Stomach (tissue), 4 donors: Measurements from ENCODE around the gene GPC6.

Experiments used
- POLR2A ChIP-seq, 4 donors: fragments of 450-650 bp; IDR thresholded peaks; one replicate each; pipeline ENCODE4 v1.6.1; 2016; ENCODE audit warnings: antibody characterized with exemption in 4 of 4, control low read depth in 2 of 4, mild to moderate bottlenecking in 1 of 4, moderate library complexity in 1 of 4
- POLR2AphosphoS5 ChIP-seq, 3 donors: sonication (generic); formaldehyde crosslinking; IDR thresholded peaks; one replicate each; pipeline ENCODE4 v1.6.1; 2016; ENCODE audit warnings: antibody characterized with exemption in 3 of 3
- TF ChIP-seq, protein P1 (sequence below), 7 experiments: fragments of 450-650 bp in 4 of 7; fragments of 200-600 bp in 3 of 7; sonication (generic) in 3 of 7; IDR thresholded peaks; one replicate each; pipeline ENCODE4 v1.5.1; 2016 to 2019; ENCODE audit warnings: antibody characterized with exemption in 7 of 7, control low read depth in 2 of 7, mild to moderate bottlenecking in 1 of 7

DNA sequence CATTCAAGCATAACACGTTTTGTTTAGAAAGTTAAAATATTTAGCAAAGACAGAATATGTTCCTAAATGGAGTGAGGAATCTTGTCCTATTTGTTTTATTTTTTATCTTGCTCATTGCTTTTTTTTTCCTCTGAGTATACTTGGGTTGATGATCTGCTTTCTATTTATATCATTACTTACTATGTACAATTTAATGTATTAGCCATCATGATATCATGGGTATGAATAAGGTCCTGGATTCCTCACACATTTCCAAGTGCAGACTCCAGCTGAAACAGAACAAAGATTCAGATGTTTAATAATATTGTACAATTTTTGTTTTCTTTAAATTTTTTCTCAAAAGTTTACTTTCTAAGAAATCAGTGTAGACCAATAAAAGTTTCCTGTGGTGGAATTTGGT lies 388.2 kb downstream of the GPC6 start:
- TF ChIP-seq POLR2A (IDR thresholded peaks at IDR 0.05): no peak
- TF ChIP-seq, protein P1, sequence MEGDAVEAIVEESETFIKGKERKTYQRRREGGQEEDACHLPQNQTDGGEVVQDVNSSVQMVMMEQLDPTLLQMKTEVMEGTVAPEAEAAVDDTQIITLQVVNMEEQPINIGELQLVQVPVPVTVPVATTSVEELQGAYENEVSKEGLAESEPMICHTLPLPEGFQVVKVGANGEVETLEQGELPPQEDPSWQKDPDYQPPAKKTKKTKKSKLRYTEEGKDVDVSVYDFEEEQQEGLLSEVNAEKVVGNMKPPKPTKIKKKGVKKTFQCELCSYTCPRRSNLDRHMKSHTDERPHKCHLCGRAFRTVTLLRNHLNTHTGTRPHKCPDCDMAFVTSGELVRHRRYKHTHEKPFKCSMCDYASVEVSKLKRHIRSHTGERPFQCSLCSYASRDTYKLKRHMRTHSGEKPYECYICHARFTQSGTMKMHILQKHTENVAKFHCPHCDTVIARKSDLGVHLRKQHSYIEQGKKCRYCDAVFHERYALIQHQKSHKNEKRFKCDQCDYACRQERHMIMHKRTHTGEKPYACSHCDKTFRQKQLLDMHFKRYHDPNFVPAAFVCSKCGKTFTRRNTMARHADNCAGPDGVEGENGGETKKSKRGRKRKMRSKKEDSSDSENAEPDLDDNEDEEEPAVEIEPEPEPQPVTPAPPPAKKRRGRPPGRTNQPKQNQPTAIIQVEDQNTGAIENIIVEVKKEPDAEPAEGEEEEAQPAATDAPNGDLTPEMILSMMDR (IDR thresholded peaks at IDR 0.05): no peak
- TF ChIP-seq POLR2AphosphoS5 (IDR thresholded peaks at IDR 0.05): no peak
